PC-9 (cell line): ENCODE results near the gene SHISA7. TPM values are rescaled to one million over a fixed set of nuclear protein-coding genes. Genes with fewer than 3 reads are reported as not detected.

Experiments
- BruUV-seq: library from RNA; stranded (reverse); fragments of 400-500 nt; replicated peaks from 2 replicates; lab custom pipeline; 2021; lab: Mats Ljungman, UMichigan
- CTCF ChIA-PET: fragments of 300-600 bp; sonication (Branson Sonifier 250); formaldehyde crosslinking; loops from one replicate; lab custom pipeline; 2022; ENCODE audit warnings: antibody characterized with exemption; lab: Charles Lee
- POLR2A ChIA-PET: fragments of 300-600 bp; sonication (Branson Sonifier 250); formaldehyde crosslinking; loops from one replicate; lab custom pipeline; 2022; ENCODE audit warnings: antibody characterized with exemption; ENCODE audit not compliant: unreplicated experiment; lab: Charles Lee
- DNase-seq, 2 experiments: peaks; one replicate each; pipeline versions ENCODE4 v3.0.0 to v3.0.0-alpha.2; 2015 to 2022; ENCODE audit warnings: mixed read lengths in 1 of 2
- H2AFZ ChIP-seq: fragments of 200-600 bp; sonication (generic); 2 replicates; pipeline ENCODE4 v1.8.1; 2017; ENCODE audit warnings: antibody characterized with exemption
- H3F3A ChIP-seq: fragments of 200-600 bp; sonication (generic); 2 replicates; pipeline ENCODE4 v1.8.1; 2017; ENCODE audit warnings: antibody characterized with exemption, mild to moderate bottlenecking, low read depth; ENCODE audit not compliant: insufficient read depth
- H3K27ac ChIP-seq: fragments of 200-600 bp; sonication (generic); 2 replicates; pipeline ENCODE4 v1.6.1; 2016; ENCODE audit warnings: mixed run types
- H3K27me3 ChIP-seq: fragments of 200-600 bp; sonication (generic); 2 replicates; pipeline ENCODE4 v1.6.1; 2016; ENCODE audit warnings: low read depth, mixed run types; ENCODE audit not compliant: insufficient read depth
- H3K36me3 ChIP-seq: fragments of 200-600 bp; sonication (generic); 2 replicates; pipeline ENCODE4 v1.6.1; 2016; ENCODE audit warnings: low read depth, mixed run types
- H3K4me1 ChIP-seq: fragments of 200-600 bp; sonication (generic); replicated peaks from 2 replicates; pipeline ENCODE4 v1.6.1; 2016; ENCODE audit warnings: mixed run types; ENCODE audit not compliant: insufficient read depth
- H3K4me2 ChIP-seq: fragments of 200-600 bp; sonication (generic); 2 replicates; pipeline ENCODE4 v1.6.1; 2017; ENCODE audit warnings: mixed run types
- H3K4me3 ChIP-seq: fragments of 200-600 bp; sonication (generic); 2 replicates; pipeline ENCODE4 v1.6.1; 2016; ENCODE audit warnings: mixed run types
- H3K79me2 ChIP-seq: fragments of 200-600 bp; sonication (generic); 2 replicates; pipeline ENCODE4 v1.6.1; 2017; ENCODE audit warnings: low read depth, mixed run types
- H3K9me2 ChIP-seq: fragments of 200-600 bp; sonication (generic); 2 replicates; pipeline ENCODE4 v1.8.1; 2017; ENCODE audit warnings: mild to moderate bottlenecking; ENCODE audit not compliant: insufficient read depth
- H3K9me3 ChIP-seq: fragments of 200-600 bp; sonication (generic); 2 replicates; pipeline ENCODE4 v1.8.1; 2016; ENCODE audit warnings: low read depth; ENCODE audit not compliant: insufficient read depth
- H4K20me1 ChIP-seq: fragments of 200-600 bp; sonication (generic); 2 replicates; pipeline ENCODE4 v1.8.1; 2017; ENCODE audit not compliant: insufficient read depth
- CTCF ChIP-seq: fragments of 200-600 bp; sonication (generic); conservative IDR thresholded peaks from 2 replicates; pipeline ENCODE4 v1.6.1; 2017; ENCODE audit warnings: mixed run types, antibody characterized with exemption, mild to moderate bottlenecking, moderate library complexity
- EZH2 ChIP-seq: fragments of 200-600 bp; sonication (generic); IDR thresholded peaks from 2 replicates; pipeline ENCODE4 v1.8.0; 2017; ENCODE audit warnings: antibody characterized with exemption, low read depth
- intact Hi-C: fragments of 100-400 bp; cut with micrococcal nuclease; formaldehyde crosslinking; loops from one replicate; pipeline ENCODE4 v1.10.0; 2022; ENCODE audit not compliant: unreplicated experiment
- total RNA-seq: library from RNA; stranded (reverse); gene quantifications from 2 replicates; pipeline ENCODE4 v1.2.3, GENCODE V29; 2021

SHISA7 gene
- total RNA-seq, 1 experiment from 2014 or later, result not detected

- ChIA-PET CTCF (interaction anchor here (0.6 to 1.6 kb wide), 3 partner anchors 14 to 915 kb away, joined by 3 to 5 read pairs (median 4); partner anchors contain the start of gene NAT14), POLR2A (interaction anchor here (0.6 kb wide), 1 partner anchor 95 kb away, joined by 3 read pairs; no protein-coding TSS in a partner anchor)
- TF ChIP-seq CTCF (no peak), EZH2 (no peak)
- H3K27me3 ChIP-seq, result no peaks in the 10 kb centered on the region
- peaks cover 38% of the 10 kb centered on the region for H3K36me3 ChIP-seq
- peaks cover 49% of the 10 kb centered on the region for H3K79me2 ChIP-seq
- H4K20me1 ChIP-seq, result peaks cover 64% of the 10 kb centered on the region
- no peaks in the 10 kb centered on the region for H3K9me3 ChIP-seq
- H3K4me2 ChIP-seq, result no peak overlapping the region
- no TSS peak for BruUV-seq
- H2AFZ ChIP-seq, result no peak overlapping the region
- H3K9me2 ChIP-seq, result no peaks in the 10 kb centered on the region
- intact Hi-C loops, result loop anchor here (10.0 kb wide), 1 partner anchor 225 kb away; the partner anchor contains the start of gene DNAAF3
- H3K4me1 ChIP-seq, result peaks cover 23% of the 10 kb centered on the region
- DNase-seq, result no peak
- H3K27ac ChIP-seq, result no peak overlapping the region
- peaks cover 84% of the 10 kb centered on the region for H3F3A ChIP-seq
- no peak overlapping the region for H3K4me3 ChIP-seq
These were observed 53.4 kb downstream of the SHISA7 start for GRCh38 chr19:55389386-55390317.

- ChIA-PET POLR2A (interaction anchor here (0.7 to 1.2 kb wide), 2 partner anchors 88 to 129 kb away, joined by 6 to 8 read pairs; partner anchors contain the start of genes PPP6R1 and ZNF628), CTCF (no interaction called here)
- Histone ChIP-seq H3K9me2 (no peaks in the 10 kb centered on the region), H3F3A (peaks cover 70% of the 10 kb centered on the region), H3K27me3 (no peaks in the 10 kb centered on the region), H3K9me3 (no peaks in the 10 kb centered on the region), H3K27ac (no peak overlapping the region; the same call in 1 of the 2 replicates), H4K20me1 (peaks cover 64% of the 10 kb centered on the region), H3K4me3 (peak overlapping the region; percentile 88), H3K4me1 (peaks cover 26% of the 10 kb centered on the region), H3K4me2 (peak overlapping the region; percentile 97), H2AFZ (no peak overlapping the region), H3K36me3 (peaks cover 38% of the 10 kb centered on the region), H3K79me2 (peaks cover 59% of the 10 kb centered on the region)
- no peak for DNase-seq
- no TSS peak for BruUV-seq
- TF ChIP-seq CTCF (no peak), EZH2 (no peak)
- intact Hi-C loops, result loop anchor here (10.0 kb wide), 1 partner anchor 223 kb away; the partner anchor contains the start of gene DNAAF3
These were observed 55.2 kb downstream of the SHISA7 start for GRCh38 chr19:55387736-55388497.

- Histone ChIP-seq H3K27ac (peak overlapping the region; percentile 49), H3K79me2 (peaks cover 73% of the 10 kb centered on the region), H3K9me3 (no peaks in the 10 kb centered on the region), H3K4me3 (peak overlapping the region; percentile 88), H3K9me2 (no peaks in the 10 kb centered on the region), H3K36me3 (peaks cover 38% of the 10 kb centered on the region), H2AFZ (no peak overlapping the region), H4K20me1 (peaks cover 55% of the 10 kb centered on the region), H3K4me1 (peaks cover 39% of the 10 kb centered on the region), H3K4me2 (peak overlapping the region; percentile 97), H3K27me3 (no peaks in the 10 kb centered on the region), H3F3A (peaks cover 61% of the 10 kb centered on the region)
- no peak for TF ChIP-seq CTCF
- TF ChIP-seq EZH2, result no peak
- TSS peak; percentile 53 for BruUV-seq
- ChIA-PET CTCF (no interaction called here), POLR2A (interaction anchor here (0.7 to 0.8 kb wide), 2 partner anchors 12 to 35 kb away, joined by 4 read pairs; no protein-coding TSS in a partner anchor)
- no peak for DNase-seq
- intact Hi-C loops, result loop anchor here (10.0 kb wide), 1 partner anchor 222 kb away; the partner anchor contains the start of gene DNAAF3
These were observed 56.6 kb downstream of the SHISA7 start for GRCh38 chr19:55386493-55386971.
